M059J (cell line): Measurements from ENCODE around the gene RAPGEFL1. TPM values are rescaled to one million over a fixed set of nuclear protein-coding genes. Genes with fewer than 3 reads are reported as not detected.
"Not testable (repeated sequence)": the region's sequence is repeated elsewhere in the genome, so short reads cannot be mapped to it uniquely, and the experiment has no call there.

Experiments
- DNase-seq: peaks from one replicate; pipeline ENCODE4 v3.0.0-alpha.2; 2012; ENCODE audit warnings: low read depth
- total RNA-seq: library from RNA; depleted of rRNA; stranded (reverse); fragments of >200 nt; shearing (Covaris generic); gene quantifications from 2 replicates; pipeline ENCODE4 v1.2.3, GENCODE V29; 2014; rRNA removed

The RAPGEFL1 gene
- total RNA-seq, result 0.25 TPM in 1 of 2 replicates, not detected in the other

- DNase-seq, result no peak
Observed at GRCh38 chr17:40177275-40177874, at the start of gene RAPGEFL1. Gene RAPGEFL1, plus strand, starts transcription at chr17:40177470. Its CDS starts 392 bp downstream, at chr17:40177862.

GRCh38 chr17:40129498-40129897, 47.8 kb upstream of the RAPGEFL1 start:
- DNase-seq, result no peak

- DNase-seq, result no peak
Observed at GRCh38 chr17:40130352-40131042, 46.8 kb upstream of the RAPGEFL1 start.

GRCh38 chr17:40134184-40134583, 43.1 kb upstream of the RAPGEFL1 start:
- DNase-seq, result no peak

GRCh38 chr17:40135817-40136216, 41.5 kb upstream of the RAPGEFL1 start:
- no peak for DNase-seq

GRCh38 chr17:40139566-40140058, 37.7 kb upstream of the RAPGEFL1 start:
- DNase-seq, result no peak

- DNase-seq, result not testable (repeated sequence)
Observed at GRCh38 chr17:40143166-40143565, 34.1 kb upstream of the RAPGEFL1 start.

GRCh38 chr17:40145476-40145875, 31.8 kb upstream of the RAPGEFL1 start:
- no peak for DNase-seq

GRCh38 chr17:40148527-40148926, 28.7 kb upstream of the RAPGEFL1 start:
- DNase-seq, result no peak

- DNase-seq, result no peak
Observed at GRCh38 chr17:40150276-40150675, 27.0 kb upstream of the RAPGEFL1 start.

- no peak for DNase-seq
Observed at GRCh38 chr17:40151414-40151963, 25.8 kb upstream of the RAPGEFL1 start.

GRCh38 chr17:40153603-40154236, 23.6 kb upstream of the RAPGEFL1 start:
- DNase-seq, result no peak

GRCh38 chr17:40157973-40158372, 19.3 kb upstream of the RAPGEFL1 start:
- no peak for DNase-seq

- DNase-seq, result no peak
Observed at GRCh38 chr17:40158438-40159013, 18.7 kb upstream of the RAPGEFL1 start.

GRCh38 chr17:40159456-40159855, 17.8 kb upstream of the RAPGEFL1 start:
- no peak for DNase-seq

GRCh38 chr17:40167685-40168261, 9.5 kb upstream of the RAPGEFL1 start:
- DNase-seq, result no peak

- peak; percentile 58 for DNase-seq
Observed at GRCh38 chr17:40168262-40168832, 8.9 kb upstream of the RAPGEFL1 start.

GRCh38 chr17:40170325-40170724, 6.9 kb upstream of the RAPGEFL1 start:
- no peak for DNase-seq

GRCh38 chr17:40171750-40172149, 5.5 kb upstream of the RAPGEFL1 start:
- DNase-seq, result peak; percentile 16

GRCh38 chr17:40173091-40173777, 4.0 kb upstream of the RAPGEFL1 start:
- DNase-seq, result no peak

GRCh38 chr17:40173778-40174135, 3.5 kb upstream of the RAPGEFL1 start:
- no peak for DNase-seq
